Mesenchymal stem cell (in vitro differentiated cells and primary cell): ENCODE data around the gene TMEM272.

ENCODE experiments used
- DNase-seq: peaks from one replicate; pipeline ENCODE4 v3.0.0-alpha.2; 2013
- H2AFZ ChIP-seq: one replicate; pipeline ENCODE4 v1.6.1; 2013; ENCODE audit warnings: low read depth, mild to moderate bottlenecking, control low read depth, inconsistent platforms, low read length, moderate library complexity
- H2AK5ac ChIP-seq: 2 replicates; pipeline ENCODE4 v1.6.1; 2013; ENCODE audit warnings: low read length, moderate library complexity, mild to moderate bottlenecking, inconsistent platforms; ENCODE audit not compliant: severe bottlenecking
- H2BK120ac ChIP-seq: one replicate; pipeline ENCODE4 v1.6.1; 2013; ENCODE audit warnings: low read depth, mild to moderate bottlenecking, inconsistent platforms, low read length, moderate library complexity
- H2BK12ac ChIP-seq, 2 experiments: one replicate each; pipeline ENCODE4 v1.6.1; 2013; ENCODE audit warnings: inconsistent platforms in 2 of 2, low read length in 2 of 2, mild to moderate bottlenecking in 2 of 2, moderate library complexity in 2 of 2, control low read depth in 1 of 2
- H2BK15ac ChIP-seq: one replicate; pipeline ENCODE4 v1.6.1; 2013; ENCODE audit warnings: mild to moderate bottlenecking, low read depth, inconsistent platforms; ENCODE audit not compliant: poor library complexity, severe bottlenecking
- H2BK5ac ChIP-seq: 2 replicates; pipeline ENCODE4 v1.6.1; 2013; ENCODE audit warnings: low read depth, mild to moderate bottlenecking, low read length, control low read depth, inconsistent platforms; ENCODE audit not compliant: poor library complexity, severe bottlenecking
- H3K14ac ChIP-seq, 2 experiments: one replicate each; pipeline ENCODE4 v1.6.1; 2013; ENCODE audit warnings: inconsistent platforms in 2 of 2, low read length in 2 of 2, control low read depth in 1 of 2, mild to moderate bottlenecking in 1 of 2, moderate library complexity in 1 of 2
- H3K18ac ChIP-seq, 2 experiments: one replicate each; pipeline ENCODE4 v1.6.1; 2013; ENCODE audit warnings: inconsistent platforms in 2 of 2, low read length in 2 of 2, control low read depth in 1 of 2, low read depth in 1 of 2, mild to moderate bottlenecking in 1 of 2
- H3K23ac ChIP-seq, 2 experiments: one replicate each; pipeline ENCODE4 v1.6.1; 2013; ENCODE audit warnings: inconsistent platforms in 2 of 2, low read length in 2 of 2, mild to moderate bottlenecking in 2 of 2, moderate library complexity in 2 of 2, control low read depth in 1 of 2
- H3K27ac ChIP-seq: 2 replicates; pipeline ENCODE4 v1.5.1; 2013; ENCODE audit warnings: mild to moderate bottlenecking, moderate library complexity, low read length, control low read depth, inconsistent platforms; ENCODE audit not compliant: poor library complexity, severe bottlenecking
- H3K27me3 ChIP-seq, 2 experiments: 2 replicates each; pipeline versions ENCODE4 v1.6.1 to v1.7.0; 2013; ENCODE audit warnings: low read length in 2 of 2, mild to moderate bottlenecking in 2 of 2, moderate library complexity in 2 of 2, control low read depth in 1 of 2, inconsistent platforms in 1 of 2; ENCODE audit not compliant: control insufficient read depth in 1 of 2, insufficient read depth in 1 of 2
- H3K36me3 ChIP-seq, 2 experiments: 2 replicates each; pipeline versions ENCODE4 v1.6.1 to v1.7.0; 2013; ENCODE audit warnings: low read length in 2 of 2, control low read depth in 1 of 2, inconsistent platforms in 1 of 2, low read depth in 1 of 2, mild to moderate bottlenecking in 1 of 2; ENCODE audit not compliant: insufficient read depth in 2 of 2, control insufficient read depth in 1 of 2
- H3K4ac ChIP-seq, 2 experiments: one replicate each; pipeline ENCODE4 v1.6.1; 2013; ENCODE audit warnings: inconsistent platforms in 2 of 2, low read length in 2 of 2, mild to moderate bottlenecking in 2 of 2, moderate library complexity in 2 of 2, control low read depth in 1 of 2, low read depth in 1 of 2
- H3K4me1 ChIP-seq: 2 replicates; pipeline ENCODE4 v1.6.1; 2013; ENCODE audit warnings: low read depth, low read length, control low read depth; ENCODE audit not compliant: control insufficient read depth, insufficient read depth
- H3K4me2 ChIP-seq: 2 replicates; pipeline ENCODE4 v1.6.1; 2013; ENCODE audit warnings: low read length, mild to moderate bottlenecking, inconsistent platforms; ENCODE audit not compliant: poor library complexity, severe bottlenecking
- H3K4me3 ChIP-seq, 2 experiments: 2 replicates each; pipeline versions ENCODE4 v1.5.1 to v1.7.0; 2013; ENCODE audit warnings: low read length in 2 of 2, mild to moderate bottlenecking in 2 of 2, control low read depth in 1 of 2, low read depth in 1 of 2; ENCODE audit not compliant: insufficient read depth in 1 of 2
- H3K79me1 ChIP-seq: replicated peaks from 2 replicates; pipeline ENCODE4 v1.6.1; 2013; ENCODE audit warnings: mild to moderate bottlenecking, control low read depth, low read length, inconsistent platforms; ENCODE audit not compliant: poor library complexity, severe bottlenecking
- H3K9ac ChIP-seq: 2 replicates; pipeline ENCODE4 v1.7.0; 2013; ENCODE audit warnings: mild to moderate bottlenecking, low read length, moderate library complexity
- H3K9me3 ChIP-seq: 2 replicates; pipeline ENCODE4 v1.7.0; 2013; ENCODE audit warnings: mild to moderate bottlenecking, low read length; ENCODE audit not compliant: control insufficient read depth
- H4K8ac ChIP-seq: one replicate; pipeline ENCODE4 v1.6.1; 2013; ENCODE audit warnings: inconsistent platforms, mild to moderate bottlenecking, low read length, moderate library complexity
- H4K91ac ChIP-seq: one replicate; pipeline ENCODE4 v1.6.1; 2013; ENCODE audit warnings: mild to moderate bottlenecking, low read length, inconsistent platforms
- WGBS: methylation state at CpG from one replicate; pipeline ENCODE4 v1.1.7; 2013; ENCODE audit warnings: mixed read lengths; 5-methylcytosine and 5-hydroxymethylcytosine counted together

TMEM272 gene

GRCh38 chr13:51879133-51879532 lies 34.2 kb upstream of the TMEM272 start:
- H3K79me1 ChIP-seq, result no peaks in the 10 kb centered on the region
- no peak overlapping the region for H2BK15ac ChIP-seq
- no peak overlapping the region for H2AFZ ChIP-seq
- no peak overlapping the region for H3K4ac ChIP-seq
- no peak overlapping the region for H4K8ac ChIP-seq
- no peak overlapping the region for H2BK12ac ChIP-seq
- DNase-seq, result no peak
- WGBS, result 59% methylated on average over 4 of the region's 4 CpGs
- no peak overlapping the region for H3K4me3 ChIP-seq
- H3K4me1 ChIP-seq, result no peaks in the 10 kb centered on the region
- H2BK5ac ChIP-seq, result no peak overlapping the region
- no peak overlapping the region for H2BK120ac ChIP-seq
- H3K14ac ChIP-seq, result no peak overlapping the region
- H3K23ac ChIP-seq, result no peak overlapping the region
- H3K4me2 ChIP-seq, result no peak overlapping the region
- peaks cover 8% of the 10 kb centered on the region for H3K9me3 ChIP-seq
- H3K27ac ChIP-seq, result no peak overlapping the region
- H3K27me3 ChIP-seq, result peaks cover 23 to 27% of the 10 kb centered on the region in 2 experiments
- H3K18ac ChIP-seq, result no peak overlapping the region
- no peak overlapping the region for H2AK5ac ChIP-seq
- H3K36me3 ChIP-seq, result no peaks in the 10 kb centered on the region
- no peak overlapping the region for H4K91ac ChIP-seq
- no peak overlapping the region for H3K9ac ChIP-seq

GRCh38 chr13:51874651-51875050 lies 29.7 kb upstream of the TMEM272 start:
- Histone ChIP-seq H3K23ac (no peak overlapping the region), H2BK5ac (no peak overlapping the region), H4K91ac (no peak overlapping the region), H2BK120ac (no peak overlapping the region), H2BK12ac (no peak overlapping the region), H3K27ac (no peak overlapping the region), H3K4me2 (no peak overlapping the region), H2AFZ (no peak overlapping the region), H3K36me3 (no peaks in the 10 kb centered on the region), H2BK15ac (no peak overlapping the region), H3K4me3 (no peak overlapping the region), H3K14ac (no peak overlapping the region), H3K27me3 (peaks cover 19 to 40% of the 10 kb centered on the region in 2 experiments), H3K4me1 (no peaks in the 10 kb centered on the region), H3K9me3 (no peaks in the 10 kb centered on the region), H2AK5ac (no peak overlapping the region), H3K79me1 (no peaks in the 10 kb centered on the region), H3K18ac (no peak overlapping the region), H4K8ac (no peak overlapping the region), H3K4ac (no peak overlapping the region), H3K9ac (no peak overlapping the region)
- 89% methylated on average over 11 of the region's 11 CpGs for WGBS
- DNase-seq, result no peak

- Histone ChIP-seq H2BK15ac (no peak overlapping the region), H2AK5ac (no peak overlapping the region), H3K27ac (no peak overlapping the region), H2BK12ac (no peak overlapping the region), H4K8ac (no peak overlapping the region), H2AFZ (no peak overlapping the region), H3K27me3 (peaks cover 19 to 40% of the 10 kb centered on the region in 2 experiments), H3K4me2 (no peak overlapping the region), H2BK120ac (no peak overlapping the region), H3K9me3 (no peaks in the 10 kb centered on the region), H3K18ac (no peak overlapping the region), H3K4me3 (no peak overlapping the region), H3K4ac (no peak overlapping the region), H4K91ac (no peak overlapping the region), H3K14ac (no peak overlapping the region), H3K79me1 (no peaks in the 10 kb centered on the region), H3K9ac (no peak overlapping the region), H3K4me1 (no peaks in the 10 kb centered on the region), H3K36me3 (no peaks in the 10 kb centered on the region), H2BK5ac (no peak overlapping the region), H3K23ac (no peak overlapping the region)
- WGBS, result no CpG with 5 or more reads among the region's 1 CpG
- no peak for DNase-seq
Measured at GRCh38 chr13:51873837-51874236, 28.9 kb upstream of the TMEM272 start.

- H2BK15ac ChIP-seq, result no peak overlapping the region
- no peak overlapping the region for H3K4ac ChIP-seq
- no peak overlapping the region for H2BK120ac ChIP-seq
- no peak overlapping the region for H4K91ac ChIP-seq
- no peak for DNase-seq
- H3K27ac ChIP-seq, result no peak overlapping the region
- no peak overlapping the region for H4K8ac ChIP-seq
- H2BK5ac ChIP-seq, result no peak overlapping the region
- H3K36me3 ChIP-seq, result no peaks in the 10 kb centered on the region
- WGBS, result 88% methylated on average over 3 of the region's 6 CpGs
- H3K4me2 ChIP-seq, result no peak overlapping the region
- no peak overlapping the region for H3K23ac ChIP-seq
- H3K18ac ChIP-seq, result no peak overlapping the region
- H3K4me3 ChIP-seq, result no peak overlapping the region
- H2AFZ ChIP-seq, result no peak overlapping the region
- no peaks in the 10 kb centered on the region for H3K79me1 ChIP-seq
- H3K9ac ChIP-seq, result no peak overlapping the region
- no peak overlapping the region for H3K14ac ChIP-seq
- no peaks in the 10 kb centered on the region for H3K4me1 ChIP-seq
- no peak overlapping the region for H2BK12ac ChIP-seq
- H3K27me3 ChIP-seq, result peaks cover 25 to 45% of the 10 kb centered on the region in 2 experiments
- H2AK5ac ChIP-seq, result no peak overlapping the region
- H3K9me3 ChIP-seq, result no peaks in the 10 kb centered on the region
Measured at GRCh38 chr13:51873117-51873798, 28.3 kb upstream of the TMEM272 start.
